Mesenchymal stem cell (in vitro differentiated cells and primary cell): ENCODE results near the gene ERCC6L2. TPM values are rescaled to one million over a fixed set of nuclear protein-coding genes. Genes with fewer than 3 reads are reported as not detected.

Source experiments
- DNase-seq: peaks from one replicate; pipeline ENCODE4 v3.0.0-alpha.2; 2013
- H2AFZ ChIP-seq: one replicate; pipeline ENCODE4 v1.6.1; 2013; ENCODE audit warnings: low read depth, mild to moderate bottlenecking, control low read depth, inconsistent platforms, low read length, moderate library complexity
- H2AK5ac ChIP-seq: 2 replicates; pipeline ENCODE4 v1.6.1; 2013; ENCODE audit warnings: low read length, moderate library complexity, mild to moderate bottlenecking, inconsistent platforms; ENCODE audit not compliant: severe bottlenecking
- H2BK120ac ChIP-seq: one replicate; pipeline ENCODE4 v1.6.1; 2013; ENCODE audit warnings: low read depth, mild to moderate bottlenecking, inconsistent platforms, low read length, moderate library complexity
- H2BK12ac ChIP-seq, 2 experiments: one replicate each; pipeline ENCODE4 v1.6.1; 2013; ENCODE audit warnings: inconsistent platforms in 2 of 2, low read length in 2 of 2, mild to moderate bottlenecking in 2 of 2, moderate library complexity in 2 of 2, control low read depth in 1 of 2
- H2BK15ac ChIP-seq: one replicate; pipeline ENCODE4 v1.6.1; 2013; ENCODE audit warnings: mild to moderate bottlenecking, low read depth, inconsistent platforms; ENCODE audit not compliant: poor library complexity, severe bottlenecking
- H2BK5ac ChIP-seq: 2 replicates; pipeline ENCODE4 v1.6.1; 2013; ENCODE audit warnings: low read depth, mild to moderate bottlenecking, low read length, control low read depth, inconsistent platforms; ENCODE audit not compliant: poor library complexity, severe bottlenecking
- H3K14ac ChIP-seq, 2 experiments: one replicate each; pipeline ENCODE4 v1.6.1; 2013; ENCODE audit warnings: inconsistent platforms in 2 of 2, low read length in 2 of 2, control low read depth in 1 of 2, mild to moderate bottlenecking in 1 of 2, moderate library complexity in 1 of 2
- H3K18ac ChIP-seq, 2 experiments: one replicate each; pipeline ENCODE4 v1.6.1; 2013; ENCODE audit warnings: inconsistent platforms in 2 of 2, low read length in 2 of 2, control low read depth in 1 of 2, low read depth in 1 of 2, mild to moderate bottlenecking in 1 of 2
- H3K23ac ChIP-seq, 2 experiments: one replicate each; pipeline ENCODE4 v1.6.1; 2013; ENCODE audit warnings: inconsistent platforms in 2 of 2, low read length in 2 of 2, mild to moderate bottlenecking in 2 of 2, moderate library complexity in 2 of 2, control low read depth in 1 of 2
- H3K27ac ChIP-seq: 2 replicates; pipeline ENCODE4 v1.5.1; 2013; ENCODE audit warnings: mild to moderate bottlenecking, moderate library complexity, low read length, control low read depth, inconsistent platforms; ENCODE audit not compliant: poor library complexity, severe bottlenecking
- H3K27me3 ChIP-seq, 2 experiments: 2 replicates each; pipeline versions ENCODE4 v1.6.1 to v1.7.0; 2013; ENCODE audit warnings: low read length in 2 of 2, mild to moderate bottlenecking in 2 of 2, moderate library complexity in 2 of 2, control low read depth in 1 of 2, inconsistent platforms in 1 of 2; ENCODE audit not compliant: control insufficient read depth in 1 of 2, insufficient read depth in 1 of 2
- H3K36me3 ChIP-seq, 2 experiments: 2 replicates each; pipeline versions ENCODE4 v1.6.1 to v1.7.0; 2013; ENCODE audit warnings: low read length in 2 of 2, control low read depth in 1 of 2, inconsistent platforms in 1 of 2, low read depth in 1 of 2, mild to moderate bottlenecking in 1 of 2; ENCODE audit not compliant: insufficient read depth in 2 of 2, control insufficient read depth in 1 of 2
- H3K4ac ChIP-seq, 2 experiments: one replicate each; pipeline ENCODE4 v1.6.1; 2013; ENCODE audit warnings: inconsistent platforms in 2 of 2, low read length in 2 of 2, mild to moderate bottlenecking in 2 of 2, moderate library complexity in 2 of 2, control low read depth in 1 of 2, low read depth in 1 of 2
- H3K4me1 ChIP-seq: 2 replicates; pipeline ENCODE4 v1.6.1; 2013; ENCODE audit warnings: low read depth, low read length, control low read depth; ENCODE audit not compliant: control insufficient read depth, insufficient read depth
- H3K4me2 ChIP-seq: 2 replicates; pipeline ENCODE4 v1.6.1; 2013; ENCODE audit warnings: low read length, mild to moderate bottlenecking, inconsistent platforms; ENCODE audit not compliant: poor library complexity, severe bottlenecking
- H3K4me3 ChIP-seq, 2 experiments: 2 replicates each; pipeline versions ENCODE4 v1.5.1 to v1.7.0; 2013; ENCODE audit warnings: low read length in 2 of 2, mild to moderate bottlenecking in 2 of 2, control low read depth in 1 of 2, low read depth in 1 of 2; ENCODE audit not compliant: insufficient read depth in 1 of 2
- H3K79me1 ChIP-seq: replicated peaks from 2 replicates; pipeline ENCODE4 v1.6.1; 2013; ENCODE audit warnings: mild to moderate bottlenecking, control low read depth, low read length, inconsistent platforms; ENCODE audit not compliant: poor library complexity, severe bottlenecking
- H3K9ac ChIP-seq: 2 replicates; pipeline ENCODE4 v1.7.0; 2013; ENCODE audit warnings: mild to moderate bottlenecking, low read length, moderate library complexity
- H3K9me3 ChIP-seq: 2 replicates; pipeline ENCODE4 v1.7.0; 2013; ENCODE audit warnings: mild to moderate bottlenecking, low read length; ENCODE audit not compliant: control insufficient read depth
- H4K8ac ChIP-seq: one replicate; pipeline ENCODE4 v1.6.1; 2013; ENCODE audit warnings: inconsistent platforms, mild to moderate bottlenecking, low read length, moderate library complexity
- H4K91ac ChIP-seq: one replicate; pipeline ENCODE4 v1.6.1; 2013; ENCODE audit warnings: mild to moderate bottlenecking, low read length, inconsistent platforms
- WGBS: methylation state at CpG from one replicate; pipeline ENCODE4 v1.1.7; 2013; ENCODE audit warnings: mixed read lengths; 5-methylcytosine and 5-hydroxymethylcytosine counted together
- polyA plus RNA-seq, 2 experiments: library from polyadenylated mRNA; stranded (reverse); fragments of 200-250 nt; gene quantifications; one replicate each; pipeline ENCODE4 v1.2.3, GENCODE V29; 2013

Gene ERCC6L2
- polyA plus RNA-seq (2013, experiment 1 of 2) = 16.8 TPM
- 16.9 TPM for polyA plus RNA-seq (2013, experiment 2 of 2)

- peak within 1 kb of the TSS; percentile 82 for H2BK15ac ChIP-seq
- DNase-seq = peak; percentile 99
- H3K4me2 ChIP-seq = peak within 1 kb of the TSS; percentile 98
- peak within 1 kb of the TSS; percentile 97 for H2AK5ac ChIP-seq
- no peaks in the 10 kb centered on the region for H3K9me3 ChIP-seq
- H3K9ac ChIP-seq = no peak within 1 kb of the TSS
- H3K27me3 ChIP-seq = no peaks in the 10 kb centered on the region
- H3K4me3 ChIP-seq = peak within 1 kb of the TSS in 1 of 2 experiments; percentile 89
- peak within 1 kb of the TSS; percentile 99 for H2BK5ac ChIP-seq
- peak within 1 kb of the TSS; percentile 100 for H3K27ac ChIP-seq
- peak within 1 kb of the TSS; percentile 99 for H2BK120ac ChIP-seq
- peaks cover 4% of the 10 kb centered on the region for H3K4me1 ChIP-seq
- peak within 1 kb of the TSS; percentile 99 to 100 for H3K4ac ChIP-seq
- H3K79me1 ChIP-seq = peaks cover 10% of the 10 kb centered on the region
- H4K8ac ChIP-seq = peak within 1 kb of the TSS; percentile 100
- H2AFZ ChIP-seq = peak within 1 kb of the TSS; percentile 100
- WGBS = under 1% methylated on average over 74 of the region's 74 CpGs
- H4K91ac ChIP-seq = peak within 1 kb of the TSS; percentile 100
- H2BK12ac ChIP-seq = peak within 1 kb of the TSS in 1 of 2 experiments; percentile 95
- peak within 1 kb of the TSS; percentile 99 to 100 for H3K18ac ChIP-seq
- H3K36me3 ChIP-seq = peaks cover 0 to 9% of the 10 kb centered on the region in 2 experiments
- H3K14ac ChIP-seq = peak within 1 kb of the TSS; percentile 87 to 100
- H3K23ac ChIP-seq = peak within 1 kb of the TSS in 1 of 2 experiments; percentile 89
Measured at GRCh38 chr9:95875305-95876137, at the start of gene ERCC6L2. Gene ERCC6L2 (plus strand): TSS chr9:95875691. CDS start chr9:95876039, 348 bp downstream.

GRCh38 chr9:95826183-95826838 is 49.2 kb upstream of the ERCC6L2 start:
- Histone ChIP-seq H2AFZ (no peak overlapping the region), H3K4me3 (no peak overlapping the region), H3K4me2 (no peak overlapping the region), H3K27ac (no peak overlapping the region), H2AK5ac (no peak overlapping the region), H2BK12ac (no peak overlapping the region), H3K36me3 (no peaks in the 10 kb centered on the region), H2BK15ac (no peak overlapping the region), H3K9me3 (no peaks in the 10 kb centered on the region), H4K8ac (no peak overlapping the region), H2BK5ac (no peak overlapping the region), H2BK120ac (no peak overlapping the region), H3K79me1 (no peaks in the 10 kb centered on the region), H3K27me3 (peaks cover 0 to 4% of the 10 kb centered on the region in 2 experiments), H3K18ac (no peak overlapping the region), H3K4me1 (peaks cover 10% of the 10 kb centered on the region), H4K91ac (no peak overlapping the region), H3K4ac (no peak overlapping the region), H3K14ac (no peak overlapping the region), H3K9ac (no peak overlapping the region), H3K23ac (no peak overlapping the region)
- 72% methylated on average over 7 of the region's 8 CpGs for WGBS
- no peak for DNase-seq

DNA sequence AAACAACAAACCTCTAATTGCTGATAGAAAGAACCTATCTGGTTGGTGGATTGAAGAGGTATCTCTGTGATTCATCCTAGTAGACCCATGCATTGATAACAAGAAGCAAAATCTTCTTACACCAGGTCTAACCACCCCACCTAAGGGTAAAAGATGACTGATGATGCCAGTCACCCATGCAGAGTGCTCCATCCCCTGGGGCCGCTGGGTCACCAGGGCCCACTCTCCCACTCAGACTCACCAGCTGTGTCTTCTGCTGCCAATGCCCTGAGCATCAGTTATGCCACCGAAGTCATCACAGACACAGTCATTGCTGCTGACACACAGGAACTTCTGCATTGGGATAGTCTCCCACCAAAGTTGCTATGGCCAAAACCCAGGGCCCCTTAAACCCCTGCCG is 44.7 kb upstream of the ERCC6L2 start:
- WGBS = 98% methylated on average over 3 of the region's 3 CpGs
- Histone ChIP-seq H2BK12ac (no peak overlapping the region), H3K4me2 (no peak overlapping the region), H3K79me1 (no peaks in the 10 kb centered on the region), H4K8ac (no peak overlapping the region), H3K9me3 (no peaks in the 10 kb centered on the region), H2AFZ (no peak overlapping the region), H2AK5ac (no peak overlapping the region), H3K36me3 (no peaks in the 10 kb centered on the region), H2BK120ac (no peak overlapping the region), H3K4ac (no peak overlapping the region), H4K91ac (no peak overlapping the region), H3K27ac (no peak overlapping the region), H3K4me1 (no peaks in the 10 kb centered on the region), H3K23ac (no peak overlapping the region), H3K9ac (no peak overlapping the region), H3K4me3 (no peak overlapping the region), H2BK5ac (no peak overlapping the region), H3K18ac (peak overlapping the region in 1 of 2 experiments; percentile 29), H2BK15ac (no peak overlapping the region), H3K14ac (no peak overlapping the region), H3K27me3 (peaks cover 0 to 4% of the 10 kb centered on the region in 2 experiments)
- DNase-seq = no peak

- Histone ChIP-seq H3K14ac (no peak overlapping the region), H2BK120ac (no peak overlapping the region), H2AFZ (no peak overlapping the region), H2AK5ac (no peak overlapping the region), H2BK15ac (no peak overlapping the region), H3K18ac (no peak overlapping the region), H3K9ac (no peak overlapping the region), H3K4me2 (no peak overlapping the region), H3K79me1 (no peaks in the 10 kb centered on the region), H3K4me1 (no peaks in the 10 kb centered on the region), H2BK5ac (no peak overlapping the region), H3K4me3 (no peak overlapping the region), H4K8ac (no peak overlapping the region), H4K91ac (no peak overlapping the region), H3K4ac (no peak overlapping the region), H2BK12ac (no peak overlapping the region), H3K9me3 (no peaks in the 10 kb centered on the region), H3K36me3 (no peaks in the 10 kb centered on the region), H3K27ac (no peak overlapping the region), H3K27me3 (peaks cover 0 to 4% of the 10 kb centered on the region in 2 experiments), H3K23ac (no peak overlapping the region)
- DNase-seq = no peak
Measured at GRCh38 chr9:95831810-95832209, 43.7 kb upstream of the ERCC6L2 start.
